K562 (cell line): ENCODE data around the gene ZNF627. TPM values are rescaled to one million over a fixed set of nuclear protein-coding genes. Genes with fewer than 3 reads are reported as not detected.

Source experiments
- CBX8 ChIP-seq: fragments of 200-600 bp; sonication (generic); IDR thresholded peaks from 2 replicates; pipeline ENCODE4 v1.6.1; 2012; ENCODE audit warnings: borderline replicate concordance, mixed run types, low read depth, mild to moderate bottlenecking, moderate library complexity, mixed read lengths, low read length, control low read depth, inconsistent platforms; ENCODE audit not compliant: poor library complexity, severe bottlenecking; ENCODE audit errors: extremely low read depth
- CCNT2 ChIP-seq: IDR thresholded peaks from 2 replicates; pipeline ENCODE4 v1.6.1; 2011; ENCODE audit warnings: borderline replicate concordance, low read depth, mild to moderate bottlenecking, moderate library complexity, mixed read lengths, low read length; ENCODE audit not compliant: insufficient read length; ENCODE audit errors: extremely low read depth
- CLOCK ChIP-seq: fragments of 250-450 bp; sonication (Bioruptor Pico); IDR thresholded peaks from 2 replicates; pipeline ENCODE4 v1.4.0; 2020; ENCODE audit warnings: mild to moderate bottlenecking, moderate library complexity, borderline replicate concordance
- DMBX1 ChIP-seq: fragments of 250-450 bp; sonication (Bioruptor Pico); IDR thresholded peaks from 2 replicates; pipeline ENCODE4 v1.8.0; 2022; ENCODE audit warnings: inconsistent platforms, mild to moderate bottlenecking, moderate library complexity, borderline replicate concordance
- ELF1 ChIP-seq: fragments of 200-800 bp; sonication (Bioruptor generic); IDR thresholded peaks from 2 replicates; pipeline ENCODE4 v1.6.1; 2016; ENCODE audit warnings: missing genetic modification characterization, missing compliant biosample characterization
- ETS1 ChIP-seq: conservative IDR thresholded peaks from 2 replicates; pipeline ENCODE4 v1.6.1; 2011; ENCODE audit warnings: low read depth, mild to moderate bottlenecking, low read length; ENCODE audit not compliant: control insufficient read depth
- HDAC1 ChIP-seq, 2 experiments: fragments of 450-650 bp; IDR thresholded peaks; 2 replicates each; pipeline ENCODE4 v1.6.1; 2016 to 2017; ENCODE audit warnings: inconsistent platforms in 1 of 2, mild to moderate bottlenecking in 1 of 2, moderate library complexity in 1 of 2
- LCOR ChIP-seq: sonication (generic); formaldehyde crosslinking; IDR thresholded peaks from 2 replicates; pipeline ENCODE4 v1.8.0; 2022; ENCODE audit warnings: mild to moderate bottlenecking, missing genetic modification reagents
- MLX ChIP-seq, 2 experiments: fragments of 450-650 bp in 1 of 2; sonication (generic) in 1 of 2; formaldehyde crosslinking; conservative IDR thresholded peaks; 2 replicates each; pipeline versions ENCODE4 v1.4.0 to v1.8.1; 2020 to 2022; ENCODE audit warnings: mild to moderate bottlenecking in 1 of 2, missing genetic modification reagents in 1 of 2
- SMAD4 ChIP-seq: fragments of 250-450 bp; sonication (Bioruptor Pico); conservative IDR thresholded peaks from 2 replicates; pipeline ENCODE4 v1.8.0; 2021; ENCODE audit warnings: inconsistent platforms, mild to moderate bottlenecking, moderate library complexity
- SUPT5H ChIP-seq: fragments of 450-650 bp; IDR thresholded peaks from 2 replicates; pipeline ENCODE4 v1.6.1; 2016
- XRCC3 ChIP-seq: fragments of 450-650 bp; IDR thresholded peaks from 2 replicates; pipeline ENCODE4 v1.6.1; 2017; ENCODE audit warnings: mild to moderate bottlenecking, moderate library complexity
- ZNF12 ChIP-seq: sonication (generic); formaldehyde crosslinking; IDR thresholded peaks from 2 replicates; pipeline ENCODE4 v1.4.0; 2020; ENCODE audit warnings: mild to moderate bottlenecking, missing genetic modification reagents
- ZNF140 ChIP-seq: fragments of 250-450 bp; sonication (Bioruptor Pico); IDR thresholded peaks from 2 replicates; pipeline ENCODE4 v1.8.0; 2021; ENCODE audit warnings: moderate library complexity, mild to moderate bottlenecking, inconsistent platforms
- ZNF175 ChIP-seq: fragments of 200-800 bp; sonication (Bioruptor generic); IDR thresholded peaks from 2 replicates; pipeline ENCODE4 v1.6.1; 2016; ENCODE audit warnings: low read depth, mild to moderate bottlenecking, missing genetic modification characterization, missing compliant biosample characterization
- polyA plus RNA-seq, 8 experiments: library from polyadenylated mRNA; depleted of rRNA in 4 of 8; stranded (reverse) in 5 of 8; unstranded in 3 of 8; fragments of >200 nt; fragmentation: Nextera tagmentation in 2 of 8; fragmentation: Illumina TruSeq in 1 of 8; extraction: Ambion mirVana in 2 of 8; extraction: Trizol in 1 of 8; gene quantifications; 2 replicates each; pipeline versions ENCODE4 v1.2.1 to v1.2.3, GENCODE V29; 2011 to 2014; ENCODE audit warnings: inconsistent platforms in 1 of 8, missing spikeins in 1 of 8
- total RNA-seq, 7 experiments: library from RNA; depleted of rRNA in 6 of 7; stranded (reverse); fragments of >200 nt in 6 of 7; fragmentation: Illumina TruSeq in 2 of 7; extraction: Trizol in 2 of 7; gene quantifications; 2 replicates each; pipeline versions ENCODE4 v1.2.1 to v1.2.3, GENCODE V29; 2011 to 2021; ENCODE audit warnings: low replicate concordance in 1 of 7
- TF ChIP-seq, protein P1 (sequence below), 2 experiments: fragments of 250-450 bp in 1 of 2; fragments of 450-650 bp in 1 of 2; sonication (Bioruptor Pico) in 1 of 2; IDR thresholded peaks; 2 replicates each; pipeline versions ENCODE4 v1.6.1 to v1.8.0; 2016 to 2021; ENCODE audit warnings: mild to moderate bottlenecking in 2 of 2, moderate library complexity in 2 of 2, missing compliant biosample characterization in 1 of 2, missing genetic modification characterization in 1 of 2
- TF ChIP-seq, protein P2 (sequence below): fragments of 450-650 bp; IDR thresholded peaks from 2 replicates; pipeline ENCODE4 v1.6.1; 2016; ENCODE audit warnings: antibody characterized with exemption
- TF ChIP-seq, protein P3 (sequence below): sonication (generic); formaldehyde crosslinking; IDR thresholded peaks from 2 replicates; pipeline ENCODE4 v1.8.0; 2022; ENCODE audit warnings: missing genetic modification reagents, mild to moderate bottlenecking, moderate library complexity, borderline replicate concordance

The ZNF627 gene
- total and polyA plus RNA-seq, 9 of the 15 experiments (the other 6 are each of a cell fraction or from before 2014, with no cell fraction given), result 6.4 to 19.9 (median 10.6) TPM

GRCh38 chr19:11563532-11563931 is 33.8 kb upstream of the ZNF627 start (continued):
- TF ChIP-seq LCOR (no peak), XRCC3 (no peak), ETS1 (no peak), CLOCK (no peak), DMBX1 (CRISPR knock-in tag) (peak; percentile 77; the same call in 1 of the 2 replicates), HDAC1 (IDR thresholded peaks at IDR 0.05) (0 out of 4 replicates have a peak, but pooled peaks of 1 of the 2 experiments have one; percentile 9), ZNF140 (CRISPR knock-in tag) (no peak), CBX8 (no peak), SMAD4 (peak; percentile 28; the same call in 1 of the 2 replicates), SUPT5H (0 out of 2 replicates have a peak, but pooled peaks have one; percentile 27), ZNF175 (CRISPR knock-in tag) (0 out of 2 replicates have a peak, but pooled peaks have one; percentile 4), MLX (CRISPR knock-in tag; conservative IDR thresholded peaks at IDR 0.05) (no peak), ZNF12 (CRISPR knock-in tag) (no peak), CCNT2 (no peak), ELF1 (tag) (no peak)
- TF ChIP-seq, protein P1, sequence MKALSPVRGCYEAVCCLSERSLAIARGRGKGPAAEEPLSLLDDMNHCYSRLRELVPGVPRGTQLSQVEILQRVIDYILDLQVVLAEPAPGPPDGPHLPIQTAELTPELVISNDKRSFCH (CRISPR knock-in tag; IDR thresholded peaks at IDR 0.05), result no peak
- TF ChIP-seq, protein P1 (tag; IDR thresholded peaks at IDR 0.05), result peak; percentile 40; the same call in 1 of the 2 replicates
- TF ChIP-seq, protein P2, sequence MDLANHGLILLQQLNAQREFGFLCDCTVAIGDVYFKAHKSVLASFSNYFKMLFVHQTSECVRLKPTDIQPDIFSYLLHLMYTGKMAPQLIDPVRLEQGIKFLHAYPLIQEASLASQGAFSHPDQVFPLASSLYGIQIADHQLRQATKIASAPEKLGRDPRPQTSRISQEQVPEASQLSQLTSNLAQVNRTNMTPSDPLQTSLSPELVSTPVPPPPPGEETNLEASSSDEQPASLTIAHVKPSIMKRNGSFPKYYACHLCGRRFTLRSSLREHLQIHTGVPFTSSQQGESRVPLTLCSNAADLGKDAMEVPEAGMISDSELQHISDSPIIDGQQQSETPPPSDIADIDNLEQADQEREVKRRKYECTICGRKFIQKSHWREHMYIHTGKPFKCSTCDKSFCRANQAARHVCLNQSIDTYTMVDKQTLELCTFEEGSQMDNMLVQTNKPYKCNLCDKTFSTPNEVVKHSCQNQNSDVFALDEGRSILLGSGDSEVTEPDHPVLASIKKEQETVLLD, result no peak
- TF ChIP-seq, protein P3, sequence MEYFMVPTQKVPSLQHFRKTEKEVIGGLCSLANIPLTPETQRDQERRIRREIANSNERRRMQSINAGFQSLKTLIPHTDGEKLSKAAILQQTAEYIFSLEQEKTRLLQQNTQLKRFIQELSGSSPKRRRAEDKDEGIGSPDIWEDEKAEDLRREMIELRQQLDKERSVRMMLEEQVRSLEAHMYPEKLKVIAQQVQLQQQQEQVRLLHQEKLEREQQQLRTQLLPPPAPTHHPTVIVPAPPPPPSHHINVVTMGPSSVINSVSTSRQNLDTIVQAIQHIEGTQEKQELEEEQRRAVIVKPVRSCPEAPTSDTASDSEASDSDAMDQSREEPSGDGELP (CRISPR knock-in tag), result peak; percentile 17; the same call in 1 of the 2 replicates
